NCI-H1417 treated with DMSO at 0.1 percent for 48 hours (cell line): ENCODE results near the gene SLC12A3.

Experiments used
- DNase-seq: peaks from one replicate; lab custom pipeline; 2025; lab: John Stamatoyannopoulos, UW

Gene SLC12A3

GRCh38 chr16:56891685-56892084, 26.7 kb downstream of the SLC12A3 start:
- DNase-seq, result no peak

- no peak for DNase-seq
These were observed 27.7 kb downstream of the SLC12A3 start for GRCh38 chr16:56892705-56893104.

GRCh38 chr16:56894331-56894917, 29.4 kb downstream of the SLC12A3 start:
- DNase-seq, result no peak

- no peak for DNase-seq
These were observed 30.8 kb downstream of the SLC12A3 start for GRCh38 chr16:56895813-56896212.

- DNase-seq, result no peak
These were observed 31.2 kb downstream of the SLC12A3 start for GRCh38 chr16:56896244-56896643.

- DNase-seq, result no peak
These were observed 32.2 kb downstream of the SLC12A3 start for GRCh38 chr16:56897026-56897799.

GRCh38 chr16:56898847-56899246, 33.8 kb downstream of the SLC12A3 start:
- no peak for DNase-seq

GRCh38 chr16:56903866-56904265, 38.9 kb downstream of the SLC12A3 start:
- DNase-seq, result no peak

GRCh38 chr16:56907401-56907800, 42.4 kb downstream of the SLC12A3 start:
- no peak for DNase-seq

- no peak for DNase-seq
These were observed 44.5 kb downstream of the SLC12A3 start for GRCh38 chr16:56909527-56909979.

- no peak for DNase-seq
These were observed 45.1 kb downstream of the SLC12A3 start for GRCh38 chr16:56910112-56910511.

- no peak for DNase-seq
These were observed 45.9 kb downstream of the SLC12A3 start for GRCh38 chr16:56910654-56911539.

GRCh38 chr16:56911771-56912571, 47.0 kb downstream of the SLC12A3 start:
- DNase-seq, result no peak

GRCh38 chr16:56912746-56913708, 48.0 kb downstream of the SLC12A3 start:
- no peak for DNase-seq

- no peak for DNase-seq
These were observed 49.9 kb downstream of the SLC12A3 start for GRCh38 chr16:56914896-56915295.

GRCh38 chr16:56915336-56916119, 50.5 kb downstream of the SLC12A3 start:
- DNase-seq, result no peak

GRCh38 chr16:56916571-56917403, 51.8 kb downstream of the SLC12A3 start:
- no peak for DNase-seq

GRCh38 chr16:56918467-56919012, 53.5 kb downstream of the SLC12A3 start:
- DNase-seq, result no peak
